ENCODE measurements around the gene HIPK2.

The HIPK2 gene

DNA sequence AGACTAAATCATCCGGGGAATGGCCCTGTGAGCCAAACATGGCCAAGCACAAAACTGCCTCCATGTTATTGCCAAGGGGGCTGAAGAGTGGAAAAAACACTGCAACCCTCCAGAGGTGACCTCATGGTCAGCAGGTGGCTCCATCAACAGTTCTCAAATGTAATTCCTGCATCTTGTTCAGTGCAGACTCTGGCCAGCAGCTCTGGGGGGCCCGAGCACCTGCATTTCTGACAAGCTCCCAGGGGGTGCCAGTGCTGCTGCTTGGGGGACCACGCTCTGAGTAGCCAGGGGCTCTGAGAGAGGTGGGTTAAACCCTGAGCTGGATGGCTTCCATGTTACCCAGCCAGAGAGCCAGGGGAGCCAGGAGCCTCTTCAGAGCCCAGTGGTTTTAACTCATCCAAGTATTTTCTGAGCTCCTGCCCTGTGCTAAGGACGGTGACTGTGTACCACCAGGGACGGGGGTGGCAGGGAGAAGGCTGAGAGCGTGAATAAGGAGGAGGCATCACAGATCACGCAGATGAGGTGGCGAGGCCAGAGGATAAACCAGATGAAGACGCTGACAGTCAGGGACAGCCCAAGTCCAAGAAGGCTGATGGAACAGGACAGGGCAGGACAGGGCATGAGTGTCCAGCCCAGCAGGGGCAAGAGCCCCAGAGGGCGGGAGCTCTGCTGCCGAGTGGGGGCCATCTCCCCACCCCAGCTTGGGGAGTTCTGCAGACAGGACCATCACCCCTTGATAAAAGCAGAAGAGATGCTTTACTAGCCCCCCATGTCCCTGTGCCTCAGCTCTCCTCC, 201.4 kb downstream of the HIPK2 start:
- Histone ChIP-seq H3K4me3 (ENCODE audit: low read length) (no peak overlapping the region), H3K4me1 (ENCODE audit: insufficient read depth, low read length) (no peaks in the 10 kb centered on the region), H3K27ac (ENCODE audit: low read depth, low read length) (no peak overlapping the region), H3K9me3 (ENCODE audit: insufficient read depth, low read depth, low read length) (no peaks in the 10 kb centered on the region), H3K9ac (ENCODE audit: low read depth, low read length) (no peak overlapping the region), H3K27me3 (ENCODE audit: insufficient read depth, low read length) (no peaks in the 10 kb centered on the region), H3K36me3 (ENCODE audit: insufficient read depth, low read length) (no peaks in the 10 kb centered on the region; the same call in 1 of the 2 replicates)
- WGBS, result 92% methylated on average over 11 of the region's 11 CpGs

DNA sequence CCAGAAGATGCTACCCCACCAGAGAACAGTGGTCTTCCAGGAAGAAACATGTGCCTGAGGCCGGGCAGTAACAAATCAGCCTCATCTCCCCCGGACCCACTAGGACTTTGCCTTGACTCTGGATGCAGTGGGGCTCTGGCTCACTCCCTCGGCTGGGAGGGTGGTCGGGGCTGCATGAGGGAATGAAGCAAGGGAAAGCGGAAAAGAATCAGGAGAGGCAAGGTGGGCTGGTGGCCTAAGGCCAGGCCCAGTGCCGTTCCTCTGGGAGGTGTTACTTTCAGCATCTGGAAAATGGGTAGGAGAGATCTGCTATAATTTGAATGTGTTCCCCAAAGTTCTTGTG, 202.5 kb downstream of the HIPK2 start:
- H3K9ac ChIP-seq (ENCODE audit: low read depth, low read length), result no peak overlapping the region
- H3K4me1 ChIP-seq (ENCODE audit: insufficient read depth, low read length), result no peaks in the 10 kb centered on the region
- no peaks in the 10 kb centered on the region for H3K27me3 ChIP-seq (ENCODE audit: insufficient read depth, low read length)
- WGBS, result 97% methylated on average over 6 of the region's 6 CpGs
- H3K36me3 ChIP-seq (ENCODE audit: insufficient read depth, low read length), result no peaks in the 10 kb centered on the region
- no peak overlapping the region for H3K27ac ChIP-seq (ENCODE audit: low read depth, low read length)
- no peaks in the 10 kb centered on the region for H3K9me3 ChIP-seq (ENCODE audit: insufficient read depth, low read depth, low read length)
- no peak overlapping the region for H3K4me3 ChIP-seq (ENCODE audit: low read length)

DNA sequence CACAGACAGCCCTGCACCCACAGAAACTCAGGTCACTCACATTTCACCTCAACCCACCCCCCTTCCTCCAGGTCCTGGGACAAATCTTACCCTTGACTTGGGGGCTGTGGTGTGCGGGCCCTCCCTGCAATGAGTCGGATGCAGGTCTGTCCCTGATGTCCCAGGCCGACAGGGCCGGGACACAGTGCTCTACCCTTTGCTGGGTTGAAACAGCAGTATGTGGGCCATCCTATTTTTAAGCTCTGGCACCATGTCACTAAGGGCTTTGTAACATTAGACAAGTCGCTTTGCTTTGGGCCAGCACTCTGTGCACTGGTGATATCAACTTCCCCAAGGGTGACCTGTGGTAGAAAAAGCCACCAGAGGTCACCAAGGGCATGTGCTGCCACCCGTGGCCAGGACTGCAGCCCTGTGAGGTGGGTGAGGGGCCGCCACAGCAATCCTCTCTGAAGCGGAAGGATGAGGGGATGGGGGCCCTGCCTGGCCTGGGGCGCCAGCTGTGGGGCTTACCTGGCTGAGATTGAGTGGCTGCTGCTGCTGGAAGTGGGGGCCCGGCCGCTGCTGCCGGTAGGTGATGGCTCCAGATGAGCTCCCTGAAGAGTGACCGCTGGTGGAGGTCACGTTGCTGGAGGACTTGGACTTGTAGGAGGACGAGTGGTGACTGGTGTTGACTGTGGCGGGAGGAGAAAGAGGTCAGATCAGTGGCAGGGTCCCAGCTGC, 203.0 kb downstream of the HIPK2 start:
- Histone ChIP-seq H3K36me3 (ENCODE audit: insufficient read depth, low read length) (no peaks in the 10 kb centered on the region), H3K9ac (ENCODE audit: low read depth, low read length) (no peak overlapping the region), H3K4me3 (ENCODE audit: low read length) (no peak overlapping the region), H3K4me1 (ENCODE audit: insufficient read depth, low read length) (no peaks in the 10 kb centered on the region), H3K9me3 (ENCODE audit: insufficient read depth, low read depth, low read length) (no peaks in the 10 kb centered on the region), H3K27ac (ENCODE audit: low read depth, low read length) (no peak overlapping the region), H3K27me3 (ENCODE audit: insufficient read depth, low read length) (no peaks in the 10 kb centered on the region)
- WGBS, result 94% methylated on average over 16 of the region's 16 CpGs

- Histone ChIP-seq H3K27me3 (ENCODE audit: insufficient read depth, low read length) (no peaks in the 10 kb centered on the region), H3K4me1 (ENCODE audit: insufficient read depth, low read length) (no peaks in the 10 kb centered on the region), H3K36me3 (ENCODE audit: insufficient read depth, low read length) (no peaks in the 10 kb centered on the region), H3K9ac (ENCODE audit: low read depth, low read length) (no peak overlapping the region), H3K9me3 (ENCODE audit: insufficient read depth, low read depth, low read length) (no peaks in the 10 kb centered on the region), H3K4me3 (ENCODE audit: low read length) (no peak overlapping the region), H3K27ac (ENCODE audit: low read depth, low read length) (no peak overlapping the region)
- WGBS, result 95% methylated on average over 9 of the region's 9 CpGs
These were observed 203.9 kb downstream of the HIPK2 start for GRCh38 chr7:139573871-139574270.

- Histone ChIP-seq H3K4me3 (ENCODE audit: low read length) (no peak overlapping the region), H3K27me3 (ENCODE audit: insufficient read depth, low read length) (no peaks in the 10 kb centered on the region), H3K36me3 (ENCODE audit: insufficient read depth, low read length) (no peaks in the 10 kb centered on the region), H3K9me3 (ENCODE audit: insufficient read depth, low read depth, low read length) (no peaks in the 10 kb centered on the region), H3K9ac (ENCODE audit: low read depth, low read length) (no peak overlapping the region), H3K4me1 (ENCODE audit: insufficient read depth, low read length) (no peaks in the 10 kb centered on the region), H3K27ac (ENCODE audit: low read depth, low read length) (no peak overlapping the region)
- 95% methylated on average over 29 of the region's 38 CpGs for WGBS
These were observed 205.0 kb downstream of the HIPK2 start for GRCh38 chr7:139572704-139573385.

DNA sequence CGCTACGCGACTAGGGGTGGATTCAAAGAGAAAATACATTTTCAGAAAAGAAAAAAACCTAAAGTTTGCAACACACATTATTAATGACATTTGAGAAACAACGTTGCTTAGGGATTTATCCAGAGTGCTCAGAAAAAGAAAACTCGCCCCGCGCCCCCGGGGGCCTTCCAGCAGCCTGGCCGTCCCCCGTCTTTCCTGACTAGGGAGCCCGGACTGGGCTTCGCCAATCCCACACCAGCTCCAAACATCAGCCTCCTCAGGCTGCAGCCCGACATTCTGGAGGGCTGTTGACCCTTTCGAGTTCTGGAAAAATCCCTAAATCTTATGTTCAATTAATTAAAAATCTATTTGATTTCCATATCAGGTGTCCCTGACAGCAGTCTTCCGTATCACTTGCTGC, 205.7 kb downstream of the HIPK2 start:
- Histone ChIP-seq H3K4me3 (ENCODE audit: low read length) (no peak overlapping the region), H3K9ac (ENCODE audit: low read depth, low read length) (no peak overlapping the region), H3K4me1 (ENCODE audit: insufficient read depth, low read length) (no peaks in the 10 kb centered on the region), H3K27ac (ENCODE audit: low read depth, low read length) (no peak overlapping the region), H3K36me3 (ENCODE audit: insufficient read depth, low read length) (no peaks in the 10 kb centered on the region), H3K27me3 (ENCODE audit: insufficient read depth, low read length) (no peaks in the 10 kb centered on the region), H3K9me3 (ENCODE audit: insufficient read depth, low read depth, low read length) (no peaks in the 10 kb centered on the region)
- WGBS, result 95% methylated on average over 15 of the region's 15 CpGs

DNA sequence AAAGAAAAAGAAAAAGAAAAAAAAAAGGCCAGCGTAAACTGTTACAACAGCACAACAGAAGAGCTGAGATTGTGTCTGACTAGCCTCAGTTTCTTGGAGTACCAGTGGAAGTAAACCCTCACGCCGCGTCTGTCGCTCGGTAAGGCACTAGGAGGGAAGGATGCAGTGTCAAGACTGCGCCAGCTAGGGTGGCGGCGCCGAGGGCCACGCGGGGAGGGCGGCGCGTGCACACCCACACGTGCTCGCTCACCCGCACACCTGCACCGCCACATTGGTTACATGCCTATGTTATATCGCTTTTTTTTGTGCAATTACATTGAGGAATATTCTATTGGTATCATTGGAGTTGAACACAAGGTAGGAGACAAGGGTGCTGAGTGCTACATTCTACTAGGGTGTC, 206.1 kb downstream of the HIPK2 start:
- Histone ChIP-seq H3K9ac (ENCODE audit: low read depth, low read length) (no peak overlapping the region), H3K36me3 (ENCODE audit: insufficient read depth, low read length) (no peaks in the 10 kb centered on the region), H3K9me3 (ENCODE audit: insufficient read depth, low read depth, low read length) (no peaks in the 10 kb centered on the region), H3K27me3 (ENCODE audit: insufficient read depth, low read length) (no peaks in the 10 kb centered on the region), H3K27ac (ENCODE audit: low read depth, low read length) (no peak overlapping the region), H3K4me1 (ENCODE audit: insufficient read depth, low read length) (no peaks in the 10 kb centered on the region; the same call in 1 of the 2 replicates), H3K4me3 (ENCODE audit: low read length) (no peak overlapping the region)
- WGBS, result 95% methylated on average over 20 of the region's 20 CpGs

DNA sequence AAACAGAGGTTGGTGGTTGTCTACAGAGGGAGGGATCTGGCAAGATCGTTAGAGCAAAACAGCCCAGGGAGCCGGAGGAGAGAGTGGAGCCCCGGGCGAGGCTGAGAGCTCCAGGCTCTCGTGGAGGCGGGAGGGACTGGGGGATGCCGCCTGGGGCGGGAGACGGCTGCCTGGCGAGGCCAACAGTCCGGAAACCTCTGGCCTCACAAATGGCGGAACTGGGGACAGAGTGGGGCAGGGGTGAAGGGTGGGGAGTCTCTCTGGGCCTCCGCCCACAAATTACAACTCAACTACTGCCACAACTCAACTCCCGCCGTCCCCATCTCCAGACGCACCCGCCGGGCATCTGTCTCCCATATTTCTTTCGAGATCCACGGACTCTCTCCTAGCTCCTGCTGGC, 206.6 kb downstream of the HIPK2 start:
- Histone ChIP-seq H3K4me1 (ENCODE audit: insufficient read depth, low read length) (no peaks in the 10 kb centered on the region; the same call in 1 of the 2 replicates), H3K27me3 (ENCODE audit: insufficient read depth, low read length) (no peaks in the 10 kb centered on the region), H3K9me3 (ENCODE audit: insufficient read depth, low read depth, low read length) (no peaks in the 10 kb centered on the region), H3K9ac (ENCODE audit: low read depth, low read length) (no peak overlapping the region), H3K4me3 (ENCODE audit: low read length) (no peak overlapping the region), H3K27ac (ENCODE audit: low read depth, low read length) (no peak overlapping the region), H3K36me3 (ENCODE audit: insufficient read depth, low read length) (no peaks in the 10 kb centered on the region)
- 91% methylated on average over 17 of the region's 20 CpGs for WGBS

GRCh38 chr7:139570626-139571025, 207.2 kb downstream of the HIPK2 start:
- no peak overlapping the region for H3K27ac ChIP-seq (ENCODE audit: low read depth, low read length)
- H3K4me1 ChIP-seq (ENCODE audit: insufficient read depth, low read length), result no peaks in the 10 kb centered on the region; the same call in 1 of the 2 replicates
- H3K4me3 ChIP-seq (ENCODE audit: low read length), result no peak overlapping the region
- no peak overlapping the region for H3K9ac ChIP-seq (ENCODE audit: low read depth, low read length)
- WGBS, result 83% methylated on average over 1 of the region's 5 CpGs
- H3K27me3 ChIP-seq (ENCODE audit: insufficient read depth, low read length), result no peaks in the 10 kb centered on the region
- H3K9me3 ChIP-seq (ENCODE audit: insufficient read depth, low read depth, low read length), result no peaks in the 10 kb centered on the region
- no peaks in the 10 kb centered on the region for H3K36me3 ChIP-seq (ENCODE audit: insufficient read depth, low read length)

DNA sequence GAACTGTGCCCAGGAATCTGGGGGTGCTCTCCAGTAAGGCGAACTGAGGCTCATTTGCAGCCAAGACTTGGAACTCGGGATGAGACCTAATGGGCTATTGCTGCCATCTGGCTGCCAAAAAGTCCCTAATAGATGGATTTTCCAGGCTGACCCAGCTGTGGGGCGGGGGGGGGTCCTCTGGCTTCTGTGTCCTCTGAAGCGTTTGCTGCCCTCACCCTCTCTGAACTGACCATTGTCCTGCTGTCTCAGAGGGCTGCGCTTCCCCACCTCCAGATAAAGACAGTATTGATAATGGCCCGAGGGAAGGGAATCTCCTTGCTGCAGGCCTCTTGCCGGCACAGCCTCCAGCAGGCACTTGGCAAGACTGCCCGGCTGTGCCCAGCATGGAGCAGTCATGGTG, 207.7 kb downstream of the HIPK2 start:
- Histone ChIP-seq H3K27ac (ENCODE audit: low read depth, low read length) (no peak overlapping the region), H3K9me3 (ENCODE audit: insufficient read depth, low read depth, low read length) (no peaks in the 10 kb centered on the region), H3K9ac (ENCODE audit: low read depth, low read length) (no peak overlapping the region), H3K27me3 (ENCODE audit: insufficient read depth, low read length) (no peaks in the 10 kb centered on the region), H3K4me1 (ENCODE audit: insufficient read depth, low read length) (peaks cover 4% of the 10 kb centered on the region; the same call in 1 of the 2 replicates), H3K36me3 (ENCODE audit: insufficient read depth, low read length) (no peaks in the 10 kb centered on the region), H3K4me3 (ENCODE audit: low read length) (no peak overlapping the region)
- WGBS, result 89% methylated on average over 8 of the region's 8 CpGs

DNA sequence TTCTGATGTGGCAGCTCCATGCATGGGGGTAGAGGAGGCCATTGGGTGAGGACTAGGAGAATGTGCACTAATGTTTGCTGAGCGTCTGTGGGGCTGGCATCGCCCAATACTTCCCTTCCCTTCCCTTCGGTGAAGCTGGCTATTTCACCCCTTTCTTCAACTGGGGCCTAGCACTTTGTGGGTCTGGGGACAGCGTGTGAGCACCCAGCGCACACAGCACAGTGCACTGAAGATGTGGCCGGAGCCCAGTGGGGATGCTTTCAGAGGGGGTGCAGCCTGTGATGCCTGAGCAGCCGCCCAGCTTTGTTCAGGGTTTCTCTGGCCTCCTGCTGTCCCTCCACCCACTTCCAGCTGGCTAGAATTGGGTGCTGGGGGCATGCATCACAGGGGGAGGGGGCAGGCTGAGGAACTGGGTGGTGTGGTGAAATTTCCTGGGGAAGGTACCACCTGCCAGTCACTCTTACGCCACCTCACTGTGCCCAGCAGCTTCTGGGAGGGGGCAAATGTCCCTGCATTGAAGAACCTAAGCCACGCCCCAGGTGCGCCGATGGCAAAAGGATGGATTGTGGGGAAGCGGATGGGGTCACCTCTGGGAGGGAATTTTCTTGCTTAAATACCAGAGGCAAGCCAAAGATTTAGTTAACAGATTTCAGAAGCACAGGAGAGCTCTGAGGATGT, 208.8 kb downstream of the HIPK2 start:
- Histone ChIP-seq H3K27ac (ENCODE audit: low read depth, low read length) (no peak overlapping the region), H3K9me3 (ENCODE audit: insufficient read depth, low read depth, low read length) (no peaks in the 10 kb centered on the region), H3K9ac (ENCODE audit: low read depth, low read length) (no peak overlapping the region), H3K27me3 (ENCODE audit: insufficient read depth, low read length) (no peaks in the 10 kb centered on the region), H3K4me1 (ENCODE audit: insufficient read depth, low read length) (peaks cover 7% of the 10 kb centered on the region; the same call in 1 of the 2 replicates), H3K36me3 (ENCODE audit: insufficient read depth, low read length) (no peaks in the 10 kb centered on the region), H3K4me3 (ENCODE audit: low read length) (no peak overlapping the region)
- WGBS, result 93% methylated on average over 12 of the region's 12 CpGs
